GM12801 (cell line): ENCODE results near the gene COA7.

Experiments used
- TF ChIP-seq, protein P1 (sequence below): IDR thresholded peaks from one replicate; pipeline ENCODE4 v1.5.1; 2011; ENCODE audit warnings: control low read depth; ENCODE audit not compliant: insufficient read length; ENCODE audit errors: extremely low read depth

The COA7 gene

DNA sequence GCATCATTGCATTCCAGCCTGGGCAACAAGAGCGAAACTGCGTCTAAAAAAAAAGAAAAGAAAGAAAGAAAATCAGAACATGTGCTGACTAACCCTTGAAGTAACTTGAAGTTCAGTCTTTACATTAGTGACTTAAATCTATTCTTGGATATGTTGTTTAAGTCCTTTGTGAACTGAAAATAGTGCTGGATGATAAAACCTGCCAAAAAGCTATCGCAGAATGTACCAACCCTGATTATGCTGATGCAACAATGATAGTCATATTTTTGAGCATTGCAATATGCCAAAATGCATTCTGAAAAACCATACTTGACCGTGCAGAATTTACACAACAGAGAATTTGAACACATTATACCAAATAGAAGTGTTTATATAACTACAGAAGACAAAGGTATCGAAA, 34.4 kb downstream of the COA7 start:
- TF ChIP-seq, protein P1, sequence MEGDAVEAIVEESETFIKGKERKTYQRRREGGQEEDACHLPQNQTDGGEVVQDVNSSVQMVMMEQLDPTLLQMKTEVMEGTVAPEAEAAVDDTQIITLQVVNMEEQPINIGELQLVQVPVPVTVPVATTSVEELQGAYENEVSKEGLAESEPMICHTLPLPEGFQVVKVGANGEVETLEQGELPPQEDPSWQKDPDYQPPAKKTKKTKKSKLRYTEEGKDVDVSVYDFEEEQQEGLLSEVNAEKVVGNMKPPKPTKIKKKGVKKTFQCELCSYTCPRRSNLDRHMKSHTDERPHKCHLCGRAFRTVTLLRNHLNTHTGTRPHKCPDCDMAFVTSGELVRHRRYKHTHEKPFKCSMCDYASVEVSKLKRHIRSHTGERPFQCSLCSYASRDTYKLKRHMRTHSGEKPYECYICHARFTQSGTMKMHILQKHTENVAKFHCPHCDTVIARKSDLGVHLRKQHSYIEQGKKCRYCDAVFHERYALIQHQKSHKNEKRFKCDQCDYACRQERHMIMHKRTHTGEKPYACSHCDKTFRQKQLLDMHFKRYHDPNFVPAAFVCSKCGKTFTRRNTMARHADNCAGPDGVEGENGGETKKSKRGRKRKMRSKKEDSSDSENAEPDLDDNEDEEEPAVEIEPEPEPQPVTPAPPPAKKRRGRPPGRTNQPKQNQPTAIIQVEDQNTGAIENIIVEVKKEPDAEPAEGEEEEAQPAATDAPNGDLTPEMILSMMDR, result no peak

DNA sequence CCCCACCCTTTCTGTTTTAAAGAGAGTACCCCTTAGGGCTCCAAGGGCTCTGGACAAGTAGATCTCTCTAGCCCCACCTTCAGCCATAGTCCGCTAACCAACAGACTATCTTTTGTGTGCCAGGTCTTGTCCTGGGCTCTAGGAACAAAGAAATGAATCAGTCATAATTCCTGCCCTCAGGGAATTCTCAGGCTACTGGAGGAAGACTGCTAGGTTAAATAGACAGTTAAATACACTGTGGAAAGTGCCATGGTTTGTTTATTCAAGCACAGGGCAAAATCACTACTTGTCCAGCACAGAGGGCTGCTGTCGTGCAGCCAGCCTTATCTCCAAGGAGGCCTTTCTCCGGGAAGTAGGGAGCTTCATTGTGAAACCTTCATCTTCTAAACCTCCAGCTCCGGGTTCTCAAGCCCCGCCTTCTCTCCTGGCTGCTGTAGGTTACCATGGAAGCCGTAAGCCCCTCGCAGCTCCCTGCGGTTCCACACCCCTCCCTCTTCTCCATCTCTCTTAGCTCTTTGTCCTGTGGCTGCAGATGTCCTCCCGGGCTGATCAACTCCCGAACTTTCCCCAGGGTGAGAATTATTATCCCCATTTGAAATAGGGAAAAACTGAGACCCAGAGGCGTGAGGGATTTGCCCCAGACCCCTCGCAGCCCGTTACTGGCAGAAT, 35.4 kb downstream of the COA7 start:
- TF ChIP-seq, protein P1, result no peak

DNA sequence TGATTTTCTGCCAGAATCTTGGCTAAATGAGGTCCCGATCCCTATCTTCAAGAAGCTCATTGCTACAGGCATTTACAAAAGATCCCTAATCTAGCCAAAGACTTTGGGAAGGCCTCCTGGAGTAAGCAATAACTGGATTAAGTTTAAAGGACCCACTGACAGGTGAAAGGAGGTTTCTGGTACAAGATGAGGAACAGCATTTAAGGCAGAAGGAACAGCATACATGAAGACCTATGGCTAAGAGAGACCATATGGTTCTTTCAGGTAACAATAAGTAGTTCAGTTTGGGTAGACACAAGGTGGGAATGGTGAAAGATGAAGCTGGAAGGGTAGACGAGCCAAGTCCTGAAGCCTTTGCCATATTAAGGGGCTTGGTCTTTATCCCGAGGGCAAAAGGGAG, 37.3 kb downstream of the COA7 start:
- TF ChIP-seq, protein P1, result no peak

DNA sequence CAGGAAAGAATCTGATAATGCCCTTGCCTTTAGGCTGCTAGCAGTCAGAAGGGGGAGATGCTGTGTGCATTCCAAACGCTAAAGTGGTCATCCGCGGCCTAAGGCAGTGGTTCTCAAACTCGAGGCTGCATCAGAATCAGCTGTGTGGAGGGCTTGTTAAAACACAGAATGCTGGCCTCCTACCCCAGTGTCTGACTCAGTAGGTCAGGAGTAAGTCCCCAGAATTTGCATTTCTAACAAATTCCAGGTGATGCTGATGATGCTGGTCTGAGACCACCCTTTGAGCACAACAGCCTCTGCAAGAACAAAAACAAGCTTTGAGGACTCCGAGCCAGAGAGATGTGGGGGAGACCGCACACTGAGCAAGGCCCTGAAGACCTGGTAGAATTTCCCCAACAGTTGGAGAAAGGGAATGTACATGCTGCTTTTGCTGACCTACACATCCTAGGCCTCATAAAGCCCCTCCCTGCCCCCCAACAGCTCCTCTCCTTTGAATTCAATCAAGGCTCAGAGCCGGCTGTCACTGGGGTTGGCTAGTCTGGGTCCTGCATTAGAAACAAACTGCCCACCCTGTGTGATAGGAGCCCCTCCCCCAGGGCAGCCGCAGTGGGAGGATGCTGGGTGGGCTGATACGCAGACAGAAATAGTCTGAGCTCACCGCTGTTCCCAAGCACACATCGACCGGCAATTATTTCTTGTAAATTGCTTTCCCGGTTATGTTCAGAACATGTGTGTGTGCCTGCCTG, 38.1 kb downstream of the COA7 start:
- TF ChIP-seq, protein P1, result no peak

DNA sequence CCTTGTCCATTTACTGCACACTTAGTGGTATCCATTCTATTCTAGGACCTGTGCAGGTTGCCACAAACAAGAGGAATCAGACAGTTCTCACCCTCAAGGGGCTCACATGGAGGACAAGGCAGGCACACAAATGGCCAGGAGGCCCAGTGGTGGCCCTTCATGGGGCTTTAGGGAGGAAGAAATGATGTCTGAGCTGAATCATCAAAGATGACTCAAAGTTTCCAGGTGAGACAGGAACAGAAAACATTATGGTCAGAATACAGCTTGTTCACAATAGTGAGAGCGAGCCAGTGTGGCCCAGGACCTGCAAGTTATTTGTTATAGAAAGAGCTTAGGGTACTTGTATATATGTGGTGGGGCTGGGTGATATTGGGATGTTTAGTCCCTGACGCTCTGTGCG, 38.8 kb downstream of the COA7 start:
- TF ChIP-seq, protein P1, result no peak

DNA sequence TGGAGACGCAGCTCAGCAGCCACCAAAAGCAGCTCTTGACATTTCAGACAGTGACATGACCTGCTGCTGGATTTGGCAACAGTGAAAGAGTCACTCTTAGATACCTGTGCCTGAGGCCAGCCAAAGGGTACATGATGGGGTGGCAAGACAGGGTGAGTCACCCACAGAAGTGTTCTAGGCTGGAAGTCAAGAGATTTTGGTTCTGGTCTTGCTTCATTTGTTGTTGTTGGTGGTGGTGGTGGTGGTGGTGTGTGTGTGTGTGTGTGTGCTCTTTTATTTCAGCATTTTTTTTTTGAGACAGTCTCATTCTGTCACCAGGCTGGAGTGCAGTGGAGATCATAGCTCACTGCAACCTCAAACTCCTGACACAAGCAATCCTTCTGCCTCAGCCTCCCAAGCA, 39.4 kb downstream of the COA7 start:
- TF ChIP-seq, protein P1, result no peak

DNA sequence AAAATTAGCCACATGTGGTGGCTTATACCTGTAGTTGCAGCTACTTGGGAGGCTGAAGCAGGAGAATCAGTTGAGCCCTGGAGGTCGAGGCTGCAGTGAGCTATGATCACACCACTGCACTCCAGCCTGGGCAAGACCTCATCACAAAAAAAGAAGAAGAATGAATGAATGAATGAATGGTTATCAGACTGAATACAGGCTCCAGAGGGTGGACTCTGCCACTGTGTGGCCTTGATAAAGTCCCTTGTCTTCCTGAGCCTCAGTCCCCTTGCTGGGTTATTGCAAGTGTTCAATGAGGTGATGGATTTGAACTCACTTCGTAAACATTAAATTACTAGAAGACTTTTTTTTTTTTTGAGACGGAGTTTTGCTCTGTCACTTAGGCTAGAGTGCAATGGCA, 40.4 kb downstream of the COA7 start:
- TF ChIP-seq, protein P1, result no peak
